H4 (cell line): Measurements from ENCODE around the gene UBE2Q1. TPM values are rescaled to one million over a fixed set of nuclear protein-coding genes. Genes with fewer than 3 reads are reported as not detected.
A peak's percentile ranks its signal among the peaks of the same experiment; 100 is the strongest.
"Not testable (repeated sequence)": the region's sequence is repeated elsewhere in the genome, so short reads cannot be mapped to it uniquely, and the experiment has no call there.

Experiments
- DNase-seq: peaks from one replicate; pipeline ENCODE4 v3.0.0-alpha.2; 2015; ENCODE audit warnings: low spot score
- total RNA-seq: library from RNA; depleted of rRNA; stranded (reverse); fragments of >200 nt; shearing (Covaris generic); gene quantifications from 2 replicates; pipeline ENCODE4 v1.2.3, GENCODE V29; 2014

Gene UBE2Q1
- total RNA-seq, 1 experiment from 2014 or later, result 35.7 TPM

- DNase-seq, result no peak
Measured at GRCh38 chr1:154551474-154551873, 7.0 kb downstream of the UBE2Q1 start.

GRCh38 chr1:154550657-154551056, 7.8 kb downstream of the UBE2Q1 start:
- no peak for DNase-seq

GRCh38 chr1:154550070-154550469, 8.4 kb downstream of the UBE2Q1 start:
- DNase-seq, result no peak

DNA sequence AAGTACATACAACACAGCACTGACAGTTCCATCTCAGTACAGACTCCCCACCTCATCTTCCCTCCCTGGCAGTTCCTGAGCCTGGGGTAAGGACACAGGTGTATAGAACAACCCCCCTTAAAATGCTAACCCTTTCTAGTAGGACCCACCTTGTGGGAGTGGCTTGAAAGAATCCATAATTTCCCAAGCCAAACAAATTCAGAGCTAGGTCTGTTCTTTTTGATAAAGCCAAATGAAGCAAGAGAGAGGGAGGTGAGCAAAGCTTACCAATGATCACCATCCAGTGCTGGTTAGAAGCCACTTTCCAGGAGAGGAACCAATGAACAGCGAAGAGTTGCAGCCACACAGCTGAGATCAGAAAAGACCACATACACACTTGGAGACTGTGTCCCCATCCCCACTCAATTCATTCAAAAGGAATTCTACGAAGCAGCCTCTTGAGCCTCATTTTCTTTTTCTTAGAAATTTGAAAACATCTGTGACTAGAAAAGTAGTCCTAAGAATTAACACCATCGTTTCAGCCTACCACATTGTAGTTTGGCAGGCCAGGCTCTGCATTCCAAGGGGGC, 9.2 kb downstream of the UBE2Q1 start:
- no peak for DNase-seq

GRCh38 chr1:154548028-154548427, 10.4 kb downstream of the UBE2Q1 start:
- no peak for DNase-seq

DNA sequence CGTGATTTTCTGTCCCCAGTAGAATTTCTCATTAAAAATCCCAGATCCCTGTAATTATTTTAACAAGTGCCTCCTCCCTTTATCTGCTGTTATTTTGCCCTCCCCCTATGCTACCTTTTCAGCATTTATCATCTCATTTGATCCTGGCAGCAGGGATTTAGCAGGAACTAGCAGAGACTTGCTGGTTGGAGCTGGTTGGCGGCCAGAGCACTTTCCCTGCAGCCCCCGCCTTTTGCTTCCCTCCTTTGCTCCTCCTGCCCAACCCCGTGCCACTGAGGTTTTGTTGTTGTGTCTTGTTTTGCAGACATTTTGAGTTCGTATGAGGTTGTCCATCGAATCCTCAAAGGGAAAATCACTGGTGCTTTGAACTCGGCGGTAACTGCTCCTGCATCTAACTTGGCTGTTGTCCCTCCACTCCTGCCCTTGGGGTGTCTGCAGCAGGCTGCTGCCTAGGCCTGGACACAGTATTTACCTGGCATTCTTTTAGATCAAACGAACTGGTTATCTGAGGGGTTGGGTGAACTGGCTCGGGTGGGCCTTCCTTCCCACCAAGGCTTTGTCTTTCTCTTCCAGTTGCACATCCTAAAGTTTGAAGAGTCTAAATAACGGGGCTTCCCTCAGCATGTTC, 11.2 kb downstream of the UBE2Q1 start:
- DNase-seq, result no peak

- peak; percentile 48 for DNase-seq
Measured at GRCh38 chr1:154546264-154547063, 12.0 kb downstream of the UBE2Q1 start.

DNA sequence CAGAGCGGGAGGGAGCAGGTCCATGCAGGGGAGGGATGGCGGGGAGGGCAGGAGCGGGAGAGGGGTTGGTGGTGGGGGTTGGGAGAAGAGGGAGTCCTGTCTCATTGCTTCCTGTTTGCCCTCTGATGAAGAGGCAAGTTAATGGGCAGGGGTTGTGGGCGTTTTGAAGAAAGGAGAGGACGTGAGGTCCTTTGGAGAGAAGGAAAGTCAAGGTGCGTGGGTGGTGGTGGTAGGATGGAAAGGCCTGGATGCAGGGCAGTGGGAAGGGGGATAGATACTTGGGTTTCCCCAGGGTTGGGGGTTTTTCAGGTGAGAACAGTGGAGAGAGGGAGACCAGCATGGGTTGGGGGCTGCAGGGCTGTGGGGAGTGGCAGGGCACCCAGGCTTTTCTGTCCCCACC, 17.2 kb downstream of the UBE2Q1 start:
- DNase-seq, result no peak

DNA sequence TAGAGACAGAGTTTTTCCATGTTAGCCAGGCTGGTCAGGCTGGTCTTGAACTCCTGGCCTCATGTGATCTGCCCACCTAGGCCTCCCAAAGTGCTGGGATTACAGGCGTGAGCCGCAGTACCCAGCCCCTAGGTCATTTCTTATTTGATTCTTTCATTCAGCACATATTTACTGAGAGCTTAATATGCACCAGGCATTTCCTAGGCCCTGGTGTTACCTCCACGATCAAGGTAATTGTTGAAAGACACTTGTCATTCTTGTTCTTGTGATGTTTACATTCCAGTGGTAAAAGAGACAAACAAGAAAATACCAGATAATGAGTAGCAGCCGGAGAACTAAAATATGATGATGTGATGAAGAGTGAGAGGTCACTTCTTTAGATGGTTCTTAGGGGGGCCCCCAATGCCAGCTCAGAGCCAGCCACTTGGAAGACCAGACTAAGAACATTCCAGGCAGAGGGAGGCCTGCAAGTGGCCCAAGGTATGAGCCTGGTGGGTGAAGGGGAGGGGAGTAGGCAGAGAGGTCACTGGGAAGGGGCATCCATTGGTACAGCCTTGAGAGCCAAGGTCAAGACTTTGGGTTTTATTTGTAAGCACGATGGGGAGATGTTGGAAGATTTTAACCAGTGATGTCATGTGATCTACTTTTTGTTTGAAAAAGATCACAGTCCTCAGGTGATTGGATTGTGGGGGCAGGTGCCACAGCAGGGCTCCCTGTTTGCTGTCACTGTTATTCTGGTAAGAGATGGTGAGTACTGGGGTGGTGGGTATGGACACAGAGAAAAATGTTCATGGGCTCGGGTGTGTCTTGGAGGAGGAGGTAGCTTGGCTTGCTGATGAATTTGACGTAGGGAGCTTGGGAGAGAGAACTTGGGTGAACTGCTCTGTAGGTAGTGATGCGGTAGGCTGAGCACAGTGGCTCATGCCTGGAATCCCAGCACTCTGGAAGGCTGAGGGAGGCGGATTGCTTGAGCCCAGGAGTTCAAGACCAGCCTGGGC, 18.7 kb downstream of the UBE2Q1 start:
- no peak for DNase-seq

GRCh38 chr1:154536570-154536969, 21.9 kb downstream of the UBE2Q1 start:
- no peak for DNase-seq

- DNase-seq, result peak; percentile 61
Measured at GRCh38 chr1:154533952-154534844, 24.3 kb downstream of the UBE2Q1 start.

DNA sequence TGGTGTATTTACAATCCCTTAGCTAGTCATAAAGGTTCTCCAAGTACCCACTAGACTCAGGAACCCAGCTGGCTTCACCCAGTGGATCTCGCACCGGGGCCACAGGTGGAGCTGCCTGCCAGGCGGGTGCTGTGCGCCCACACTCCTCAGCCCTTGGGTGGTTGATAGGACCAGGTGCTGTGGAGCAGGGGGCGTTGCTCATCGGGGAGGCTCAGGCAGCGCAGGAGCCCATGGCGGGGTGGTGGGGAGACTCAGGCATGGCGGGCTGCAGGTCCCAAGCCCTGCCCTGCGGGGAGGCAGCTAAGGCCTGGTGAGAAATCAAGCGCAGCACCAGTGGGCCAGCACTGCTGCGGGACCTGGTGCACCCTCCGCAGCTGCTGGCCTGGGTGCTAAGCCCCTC, 26.5 kb downstream of the UBE2Q1 start:
- not testable (repeated sequence) for DNase-seq

- DNase-seq, result no peak
Measured at GRCh38 chr1:154529308-154529707, 29.2 kb downstream of the UBE2Q1 start.

- DNase-seq, result no peak
Measured at GRCh38 chr1:154527192-154527591, 31.3 kb downstream of the UBE2Q1 start.

DNA sequence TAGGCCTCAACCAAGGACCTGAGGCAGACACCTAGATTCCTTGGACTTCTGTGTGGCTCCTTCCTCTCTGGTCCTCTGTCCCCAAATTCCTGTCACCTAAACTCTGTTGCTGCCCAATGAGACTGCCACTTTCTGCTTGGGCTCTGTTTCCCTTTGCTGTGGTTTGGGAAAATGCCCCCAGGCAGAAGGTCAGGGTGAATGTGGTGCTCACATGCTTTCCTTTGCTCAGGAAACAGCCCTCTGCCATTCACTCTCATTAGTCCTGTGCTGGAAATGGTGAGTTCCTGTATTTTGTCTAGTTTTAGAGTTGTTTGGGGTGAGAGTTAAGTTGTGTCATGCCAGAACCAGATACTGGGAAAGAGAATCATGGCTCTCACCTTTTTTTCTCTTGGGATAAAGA, 33.6 kb downstream of the UBE2Q1 start:
- no peak for DNase-seq

DNA sequence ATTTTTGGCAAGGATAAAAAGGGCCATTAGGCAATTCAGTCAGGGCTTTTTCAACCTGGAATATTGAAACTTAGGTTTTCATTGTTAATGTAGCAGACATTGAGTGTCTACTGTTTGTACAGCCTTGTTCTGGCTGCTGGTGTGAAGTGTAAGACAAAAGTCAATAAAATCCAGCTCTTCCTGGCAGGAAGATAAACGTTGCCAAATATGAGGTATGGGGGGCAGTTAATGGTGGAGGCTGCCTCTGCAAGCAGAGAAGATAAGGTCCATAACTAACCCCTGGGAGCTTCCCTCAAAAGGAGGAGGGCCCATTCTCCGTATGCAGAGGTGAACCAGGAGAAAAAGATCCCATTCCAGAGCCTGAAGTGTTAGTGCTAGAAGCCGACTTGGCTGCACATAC, 36.8 kb downstream of the UBE2Q1 start:
- no peak for DNase-seq

GRCh38 chr1:154520333-154520732, 38.1 kb downstream of the UBE2Q1 start:
- no peak for DNase-seq

DNA sequence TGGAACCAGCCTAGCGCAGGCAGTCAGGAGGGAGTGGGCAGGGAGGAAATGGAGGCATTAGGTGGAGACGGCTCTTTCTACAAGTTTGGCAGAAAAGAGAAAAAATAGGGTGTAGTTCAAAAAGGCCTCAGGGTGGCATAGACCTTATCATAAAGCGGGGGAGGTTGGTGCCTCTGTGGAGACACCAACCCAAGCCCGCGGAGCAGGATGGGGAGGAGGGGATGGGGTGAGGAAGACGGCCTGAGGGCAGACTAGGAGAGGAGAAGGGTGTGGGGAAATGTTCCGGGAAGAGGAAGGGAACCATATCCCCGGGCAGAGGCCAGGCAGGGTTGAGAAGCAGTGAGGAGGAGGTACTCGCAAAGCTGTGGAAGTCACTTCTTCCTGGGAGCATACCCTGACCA, 38.9 kb downstream of the UBE2Q1 start:
- no peak for DNase-seq

DNA sequence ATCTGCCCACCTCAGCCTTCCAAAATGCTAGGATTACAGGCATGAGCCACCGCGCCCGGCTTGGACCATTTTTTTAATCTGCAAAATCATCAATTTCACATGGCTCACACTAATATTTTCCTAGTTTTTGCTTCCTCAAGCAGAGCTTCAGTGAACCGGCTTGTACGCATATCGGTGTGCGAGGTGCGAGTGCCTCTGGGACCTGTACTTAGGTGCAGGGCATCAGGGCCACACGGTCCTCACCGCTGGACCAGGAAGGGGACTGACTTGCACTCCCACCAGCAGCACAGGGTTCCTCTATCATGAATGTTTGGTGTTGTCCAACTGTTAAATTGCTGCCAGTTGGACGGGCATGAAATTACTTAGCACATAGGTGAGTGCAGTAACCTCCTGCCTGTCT, 40.8 kb downstream of the UBE2Q1 start:
- no peak for DNase-seq

DNA sequence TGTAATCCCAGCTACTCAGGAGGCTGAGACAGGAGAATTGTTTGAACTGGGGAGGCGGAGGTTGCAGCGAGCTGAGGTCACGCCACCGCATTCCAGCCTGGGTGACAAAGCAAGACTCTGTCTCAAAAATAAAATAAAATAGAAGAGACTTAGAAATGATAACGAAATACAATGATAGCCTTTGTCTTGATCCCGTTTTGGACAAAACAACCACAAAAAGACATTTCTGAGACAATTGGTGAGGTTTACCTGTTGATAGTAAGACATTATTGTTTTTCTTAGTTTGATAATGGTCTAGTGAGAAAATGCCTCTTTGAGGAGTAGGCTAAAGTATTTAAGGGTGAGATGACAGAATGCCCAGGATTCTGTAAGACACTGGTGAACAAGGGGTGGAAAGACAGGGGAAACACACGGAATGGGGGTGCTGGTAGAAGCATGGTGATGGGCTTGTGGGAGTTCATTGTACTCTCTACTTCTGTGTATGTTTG, 44.4 kb downstream of the UBE2Q1 start:
- no peak for DNase-seq

- DNase-seq, result no peak
Measured at GRCh38 chr1:154512760-154513159, 45.7 kb downstream of the UBE2Q1 start.
